A549 (cell line): Measurements from ENCODE around the gene DET1.

ENCODE experiments used
- CBX8 ChIP-seq: fragments of 200-600 bp; sonication (generic); IDR thresholded peaks from 2 replicates; pipeline ENCODE4 v1.6.1; 2016
- CHD2 ChIP-seq: fragments of 150-350 bp; IDR thresholded peaks from 2 replicates; pipeline ENCODE4 v1.6.1; 2014; ENCODE audit warnings: low read length; ENCODE audit not compliant: partially characterized antibody
- CHD4 ChIP-seq: fragments of 200-600 bp; sonication (generic); IDR thresholded peaks from 2 replicates; pipeline ENCODE4 v1.6.1; 2016; ENCODE audit warnings: antibody characterized with exemption, mild to moderate bottlenecking, borderline replicate concordance
- EHMT2 ChIP-seq: fragments of 200-600 bp; sonication (generic); IDR thresholded peaks from 2 replicates; pipeline ENCODE4 v1.6.1; 2016; ENCODE audit warnings: antibody characterized with exemption, low read depth, mild to moderate bottlenecking, moderate library complexity
- EP300 ChIP-seq, 2 experiments: fragments of >200 bp; sonication (Bioruptor Twin); formaldehyde crosslinking; IDR thresholded peaks; 2 replicates in 1 of 2; 3 replicates in 1 of 2; pipeline ENCODE4 v1.6.1; 2016 to 2017
- ESRRA ChIP-seq: fragments of 150-350 bp; IDR thresholded peaks from 2 replicates; pipeline ENCODE4 v1.6.1; 2014; ENCODE audit warnings: mild to moderate bottlenecking, low read length, borderline replicate concordance
- POLR2A ChIP-seq: IDR thresholded peaks from 2 replicates; pipeline ENCODE4 v1.6.1; 2012; ENCODE audit warnings: mild to moderate bottlenecking, low read length
- POLR2AphosphoS2 ChIP-seq: conservative IDR thresholded peaks from 2 replicates; pipeline ENCODE4 v1.6.1; 2012; ENCODE audit warnings: low read length, improper control_type of control experiment, inconsistent platforms
- SMC3 ChIP-seq: fragments of >200 bp; sonication (Bioruptor Twin); formaldehyde crosslinking; IDR thresholded peaks from 3 replicates; pipeline ENCODE4 v1.6.1; 2018; ENCODE audit warnings: inconsistent platforms
- ZNF302 ChIP-seq: fragments of 250-450 bp; sonication (Bioruptor Pico); IDR thresholded peaks from 2 replicates; pipeline ENCODE4 v1.9.0; 2021; ENCODE audit warnings: inconsistent platforms, mild to moderate bottlenecking, moderate library complexity
- TF ChIP-seq, protein P1 (sequence below): fragments of >200 bp; sonication (Bioruptor Twin); formaldehyde crosslinking; IDR thresholded peaks from 3 replicates; pipeline ENCODE4 v1.5.1; 2016
- TF ChIP-seq, protein P2 (sequence below): IDR thresholded peaks from 2 replicates; pipeline ENCODE4 v1.6.1; 2012
- TF ChIP-seq, protein P3 (sequence below): fragments of 200-600 bp; sonication (generic); IDR thresholded peaks from 2 replicates; pipeline ENCODE4 v1.6.1; 2016; ENCODE audit warnings: antibody characterized with exemption, mild to moderate bottlenecking, moderate library complexity

DNA sequence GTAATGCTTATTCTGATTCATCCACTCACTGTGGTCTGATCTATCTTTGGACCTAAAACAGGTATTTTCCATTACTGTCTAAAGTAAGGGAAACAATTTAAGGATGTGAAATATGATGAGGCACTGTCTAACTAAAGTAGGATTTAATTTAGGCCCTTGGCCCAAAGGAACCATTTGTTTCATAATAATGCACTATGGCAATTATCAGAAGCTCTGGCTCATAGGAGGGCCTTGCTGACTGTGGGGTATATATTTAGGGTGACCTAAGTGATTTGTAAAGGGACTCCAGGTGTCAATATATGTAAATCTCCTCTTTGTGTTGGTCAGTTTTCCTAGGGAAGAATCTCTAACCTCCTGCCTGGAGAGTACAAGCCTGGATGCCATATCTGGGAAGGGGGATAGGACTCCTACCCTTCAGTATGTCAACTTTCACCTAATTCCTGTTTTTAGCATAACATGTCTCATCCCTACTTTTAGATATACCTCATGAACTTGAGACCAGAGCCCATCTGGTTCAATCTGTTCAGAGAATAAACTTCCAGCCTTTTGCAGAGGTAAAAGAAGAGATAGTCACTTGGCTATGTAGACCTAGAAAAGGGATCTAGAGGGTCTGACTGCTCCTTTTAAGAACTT lies 20.1 kb downstream of the DET1 start:
- no peak for TF ChIP-seq POLR2A
- TF ChIP-seq EP300 (IDR thresholded peaks at IDR 0.05): no peak
- TF ChIP-seq, protein P1, sequence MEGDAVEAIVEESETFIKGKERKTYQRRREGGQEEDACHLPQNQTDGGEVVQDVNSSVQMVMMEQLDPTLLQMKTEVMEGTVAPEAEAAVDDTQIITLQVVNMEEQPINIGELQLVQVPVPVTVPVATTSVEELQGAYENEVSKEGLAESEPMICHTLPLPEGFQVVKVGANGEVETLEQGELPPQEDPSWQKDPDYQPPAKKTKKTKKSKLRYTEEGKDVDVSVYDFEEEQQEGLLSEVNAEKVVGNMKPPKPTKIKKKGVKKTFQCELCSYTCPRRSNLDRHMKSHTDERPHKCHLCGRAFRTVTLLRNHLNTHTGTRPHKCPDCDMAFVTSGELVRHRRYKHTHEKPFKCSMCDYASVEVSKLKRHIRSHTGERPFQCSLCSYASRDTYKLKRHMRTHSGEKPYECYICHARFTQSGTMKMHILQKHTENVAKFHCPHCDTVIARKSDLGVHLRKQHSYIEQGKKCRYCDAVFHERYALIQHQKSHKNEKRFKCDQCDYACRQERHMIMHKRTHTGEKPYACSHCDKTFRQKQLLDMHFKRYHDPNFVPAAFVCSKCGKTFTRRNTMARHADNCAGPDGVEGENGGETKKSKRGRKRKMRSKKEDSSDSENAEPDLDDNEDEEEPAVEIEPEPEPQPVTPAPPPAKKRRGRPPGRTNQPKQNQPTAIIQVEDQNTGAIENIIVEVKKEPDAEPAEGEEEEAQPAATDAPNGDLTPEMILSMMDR: no peak
- TF ChIP-seq CHD2: no peak
- TF ChIP-seq CHD4: no peak
- no peak for TF ChIP-seq CBX8
- no peak for TF ChIP-seq POLR2AphosphoS2
- no peak for TF ChIP-seq ESRRA
- TF ChIP-seq, protein P2, sequence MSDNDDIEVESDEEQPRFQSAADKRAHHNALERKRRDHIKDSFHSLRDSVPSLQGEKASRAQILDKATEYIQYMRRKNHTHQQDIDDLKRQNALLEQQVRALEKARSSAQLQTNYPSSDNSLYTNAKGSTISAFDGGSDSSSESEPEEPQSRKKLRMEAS: no peak
- TF ChIP-seq, protein P3, sequence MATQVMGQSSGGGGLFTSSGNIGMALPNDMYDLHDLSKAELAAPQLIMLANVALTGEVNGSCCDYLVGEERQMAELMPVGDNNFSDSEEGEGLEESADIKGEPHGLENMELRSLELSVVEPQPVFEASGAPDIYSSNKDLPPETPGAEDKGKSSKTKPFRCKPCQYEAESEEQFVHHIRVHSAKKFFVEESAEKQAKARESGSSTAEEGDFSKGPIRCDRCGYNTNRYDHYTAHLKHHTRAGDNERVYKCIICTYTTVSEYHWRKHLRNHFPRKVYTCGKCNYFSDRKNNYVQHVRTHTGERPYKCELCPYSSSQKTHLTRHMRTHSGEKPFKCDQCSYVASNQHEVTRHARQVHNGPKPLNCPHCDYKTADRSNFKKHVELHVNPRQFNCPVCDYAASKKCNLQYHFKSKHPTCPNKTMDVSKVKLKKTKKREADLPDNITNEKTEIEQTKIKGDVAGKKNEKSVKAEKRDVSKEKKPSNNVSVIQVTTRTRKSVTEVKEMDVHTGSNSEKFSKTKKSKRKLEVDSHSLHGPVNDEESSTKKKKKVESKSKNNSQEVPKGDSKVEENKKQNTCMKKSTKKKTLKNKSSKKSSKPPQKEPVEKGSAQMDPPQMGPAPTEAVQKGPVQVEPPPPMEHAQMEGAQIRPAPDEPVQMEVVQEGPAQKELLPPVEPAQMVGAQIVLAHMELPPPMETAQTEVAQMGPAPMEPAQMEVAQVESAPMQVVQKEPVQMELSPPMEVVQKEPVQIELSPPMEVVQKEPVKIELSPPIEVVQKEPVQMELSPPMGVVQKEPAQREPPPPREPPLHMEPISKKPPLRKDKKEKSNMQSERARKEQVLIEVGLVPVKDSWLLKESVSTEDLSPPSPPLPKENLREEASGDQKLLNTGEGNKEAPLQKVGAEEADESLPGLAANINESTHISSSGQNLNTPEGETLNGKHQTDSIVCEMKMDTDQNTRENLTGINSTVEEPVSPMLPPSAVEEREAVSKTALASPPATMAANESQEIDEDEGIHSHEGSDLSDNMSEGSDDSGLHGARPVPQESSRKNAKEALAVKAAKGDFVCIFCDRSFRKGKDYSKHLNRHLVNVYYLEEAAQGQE: no peak
- TF ChIP-seq EHMT2: no peak
- TF ChIP-seq ZNF302 (CRISPR knock-in tag): no peak
- no peak for TF ChIP-seq SMC3
